8988T (cell line): ENCODE data around the gene RADIL.

Source experiments
- DNase-seq: peaks from one replicate; pipeline ENCODE4 v3.0.0; 2011

Gene RADIL

GRCh38 chr7:4850262-4850795 is 33.2 kb downstream of the RADIL start:
- no peak for DNase-seq

- DNase-seq: no peak
Observed at GRCh38 chr7:4849390-4849789, 34.1 kb downstream of the RADIL start.

GRCh38 chr7:4845740-4846142 is 37.8 kb downstream of the RADIL start:
- DNase-seq: no peak

- DNase-seq: peak; percentile 13
Observed at GRCh38 chr7:4842319-4843064, 41.0 kb downstream of the RADIL start.

- no peak for DNase-seq
Observed at GRCh38 chr7:4841836-4842235, 41.7 kb downstream of the RADIL start.

GRCh38 chr7:4841007-4841784 is 42.3 kb downstream of the RADIL start:
- peak; percentile 14 for DNase-seq

GRCh38 chr7:4840079-4840501 is 43.4 kb downstream of the RADIL start:
- DNase-seq: no peak

GRCh38 chr7:4838626-4839334 is 44.7 kb downstream of the RADIL start:
- no peak for DNase-seq

GRCh38 chr7:4837803-4838625 is 45.5 kb downstream of the RADIL start:
- no peak for DNase-seq

GRCh38 chr7:4837041-4837802 is 46.3 kb downstream of the RADIL start:
- no peak for DNase-seq

GRCh38 chr7:4836206-4836661 is 47.3 kb downstream of the RADIL start:
- DNase-seq: no peak

- DNase-seq: no peak
Observed at GRCh38 chr7:4835398-4836205, 47.9 kb downstream of the RADIL start.

- DNase-seq: no peak
Observed at GRCh38 chr7:4834601-4835397, 48.7 kb downstream of the RADIL start.

GRCh38 chr7:4833691-4834600 is 49.6 kb downstream of the RADIL start:
- no peak for DNase-seq

- no peak for DNase-seq
Observed at GRCh38 chr7:4833176-4833575, 50.3 kb downstream of the RADIL start.

GRCh38 chr7:4832711-4833110 is 50.8 kb downstream of the RADIL start:
- no peak for DNase-seq

- no peak for DNase-seq
Observed at GRCh38 chr7:4831723-4832495, 51.6 kb downstream of the RADIL start.

GRCh38 chr7:4830176-4830575 is 53.3 kb downstream of the RADIL start:
- peak; percentile 84 for DNase-seq
